ENCODE measurements around the gene SERPINH1. TPM values are rescaled to one million over a fixed set of nuclear protein-coding genes. Genes with fewer than 3 reads are reported as not detected.

SERPINH1 gene
- total RNA-seq = 10 to 100 TPM; 18.9 to 19.4 TPM

- H3K27ac Mint-ChIP-seq = peak within 1 kb of the TSS; percentile 92
- H3K27me3 Mint-ChIP-seq = no peaks in the 10 kb centered on the region
- DNase-seq = peak; percentile 80
- H3K36me3 Mint-ChIP-seq = no peaks in the 10 kb centered on the region
- peak within 1 kb of the TSS; percentile 90 for H3K4me3 Mint-ChIP-seq
- no peaks in the 10 kb centered on the region for H3K9me3 Mint-ChIP-seq
- H3K4me1 Mint-ChIP-seq = peaks cover 38% of the 10 kb centered on the region
Measured at GRCh38 chr11:75562048-75562835, at the start of gene SERPINH1. SERPINH1 (plus strand) TSS chr11:75562253; CDS start chr11:75566350, 4,097 bp downstream.

- Mint-ChIP-seq H3K36me3 (no peaks in the 10 kb centered on the region), H3K27ac (no peak overlapping the region), H3K4me3 (no peak overlapping the region), H3K9me3 (no peaks in the 10 kb centered on the region), H3K27me3 (no peaks in the 10 kb centered on the region), H3K4me1 (peaks cover 7% of the 10 kb centered on the region)
- DNase-seq = no peak
Measured at GRCh38 chr11:75513250-75513649, 48.8 kb upstream of the SERPINH1 start.

DNA sequence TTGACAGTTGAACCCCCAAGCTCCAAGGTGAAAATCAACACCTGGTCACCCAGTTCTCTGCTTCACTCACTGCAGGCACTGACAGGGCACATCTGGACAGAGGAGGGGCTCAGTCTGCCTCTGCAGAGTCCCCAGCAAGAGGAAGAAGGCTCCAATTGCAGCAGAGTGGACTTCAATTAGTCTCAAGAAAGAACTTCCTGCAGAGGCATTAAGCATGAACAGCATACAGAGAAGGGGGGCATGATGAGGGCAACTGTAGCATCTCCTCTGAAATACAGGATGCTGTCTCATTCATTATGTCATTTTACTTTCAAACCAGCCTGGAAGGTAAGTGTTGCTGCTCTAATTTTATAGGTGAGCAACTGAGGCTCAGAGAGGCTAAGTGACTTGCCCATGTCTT is 47.5 kb upstream of the SERPINH1 start:
- Mint-ChIP-seq H3K9me3 (no peaks in the 10 kb centered on the region), H3K4me3 (no peak overlapping the region), H3K4me1 (peaks cover 5% of the 10 kb centered on the region), H3K27me3 (no peaks in the 10 kb centered on the region), H3K36me3 (no peaks in the 10 kb centered on the region), H3K27ac (no peak overlapping the region)
- DNase-seq = no peak

DNA sequence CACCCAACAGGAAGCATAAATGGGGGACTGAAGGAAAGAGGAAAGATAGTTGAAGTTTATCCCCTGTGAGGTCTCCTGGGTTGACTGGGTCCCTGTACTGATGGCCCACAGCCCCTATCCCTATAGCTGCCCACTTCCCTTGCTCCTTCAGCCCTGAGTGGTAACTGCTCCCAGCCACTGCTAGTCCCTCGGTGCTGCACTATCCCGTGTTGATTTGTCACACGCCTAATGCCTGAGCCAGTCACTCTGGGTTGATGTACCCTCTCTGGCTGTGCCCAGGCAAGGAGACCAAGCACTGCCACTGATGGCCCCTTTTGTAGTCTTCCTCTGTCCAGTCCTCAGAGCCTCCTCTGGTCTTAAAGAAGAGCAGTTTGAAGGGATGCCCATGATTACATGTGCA is 45.9 kb upstream of the SERPINH1 start:
- H3K27me3 Mint-ChIP-seq = no peaks in the 10 kb centered on the region
- no peak for DNase-seq
- H3K9me3 Mint-ChIP-seq = no peaks in the 10 kb centered on the region
- H3K27ac Mint-ChIP-seq = no peak overlapping the region
- peaks cover 5% of the 10 kb centered on the region for H3K4me1 Mint-ChIP-seq
- no peak overlapping the region for H3K4me3 Mint-ChIP-seq
- H3K36me3 Mint-ChIP-seq = no peaks in the 10 kb centered on the region

GRCh38 chr11:75516886-75517285 is 45.2 kb upstream of the SERPINH1 start:
- Mint-ChIP-seq H3K36me3 (no peaks in the 10 kb centered on the region), H3K27ac (no peak overlapping the region), H3K4me1 (peaks cover 5% of the 10 kb centered on the region), H3K4me3 (no peak overlapping the region), H3K9me3 (no peaks in the 10 kb centered on the region), H3K27me3 (no peaks in the 10 kb centered on the region)
- DNase-seq = no peak

- peaks cover 5% of the 10 kb centered on the region for H3K4me1 Mint-ChIP-seq
- DNase-seq = no peak
- no peaks in the 10 kb centered on the region for H3K9me3 Mint-ChIP-seq
- H3K27ac Mint-ChIP-seq = no peak overlapping the region
- no peaks in the 10 kb centered on the region for H3K36me3 Mint-ChIP-seq
- H3K4me3 Mint-ChIP-seq = no peak overlapping the region
- H3K27me3 Mint-ChIP-seq = no peaks in the 10 kb centered on the region
Measured at GRCh38 chr11:75518204-75518549, 43.9 kb upstream of the SERPINH1 start.

DNA sequence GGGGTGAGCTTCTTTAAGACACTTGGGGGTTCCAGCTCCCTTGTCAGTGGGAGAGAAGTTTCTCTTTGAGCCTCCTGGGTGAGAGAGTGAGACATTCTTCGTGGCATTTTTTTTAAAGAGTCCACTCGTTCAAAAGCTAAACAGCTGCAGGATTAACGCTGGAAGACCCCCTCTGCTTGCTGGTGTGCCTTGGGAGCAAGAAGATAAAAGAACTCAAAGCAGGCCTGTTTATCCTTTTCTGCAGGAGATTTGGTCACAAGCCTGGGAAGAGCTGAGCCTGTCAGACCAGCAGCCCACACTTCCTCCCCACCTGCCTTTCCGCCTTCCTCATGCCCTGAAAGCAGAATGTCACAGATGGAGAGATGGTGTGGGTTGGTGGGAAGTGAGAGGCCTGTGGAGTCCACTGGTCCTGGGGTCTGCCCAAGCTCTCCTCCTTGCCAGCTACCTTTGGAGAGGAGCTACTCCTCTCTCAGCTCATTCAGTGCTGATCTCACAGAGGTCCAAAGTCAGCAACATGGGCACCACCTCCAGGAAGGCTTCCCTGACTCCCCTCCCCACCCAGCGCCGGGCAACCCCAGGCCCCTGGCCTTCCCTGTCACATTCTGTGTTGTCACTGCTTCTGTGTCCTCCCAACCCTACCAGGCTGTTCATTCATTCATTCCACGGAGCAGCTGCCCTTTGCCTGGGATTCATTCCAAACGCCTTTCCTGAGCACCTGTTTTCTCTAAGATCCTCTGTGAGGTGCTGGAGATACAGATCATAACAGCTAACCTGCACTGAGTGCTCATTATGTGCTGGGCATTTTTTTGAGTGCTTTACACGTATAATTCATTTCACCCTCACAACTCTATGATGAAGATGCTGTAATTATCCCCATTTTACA is 43.0 kb upstream of the SERPINH1 start:
- Mint-ChIP-seq H3K4me3 (no peak overlapping the region), H3K27ac (no peak overlapping the region), H3K27me3 (no peaks in the 10 kb centered on the region), H3K36me3 (no peaks in the 10 kb centered on the region), H3K4me1 (peaks cover 13% of the 10 kb centered on the region), H3K9me3 (no peaks in the 10 kb centered on the region)
- no peak for DNase-seq

- no peak overlapping the region for H3K4me3 Mint-ChIP-seq
- H3K27ac Mint-ChIP-seq = no peak overlapping the region
- no peak for DNase-seq
- H3K9me3 Mint-ChIP-seq = no peaks in the 10 kb centered on the region
- peaks cover 21% of the 10 kb centered on the region for H3K4me1 Mint-ChIP-seq
- H3K36me3 Mint-ChIP-seq = no peaks in the 10 kb centered on the region
- H3K27me3 Mint-ChIP-seq = no peaks in the 10 kb centered on the region
Measured at GRCh38 chr11:75520688-75521087, 41.4 kb upstream of the SERPINH1 start.

DNA sequence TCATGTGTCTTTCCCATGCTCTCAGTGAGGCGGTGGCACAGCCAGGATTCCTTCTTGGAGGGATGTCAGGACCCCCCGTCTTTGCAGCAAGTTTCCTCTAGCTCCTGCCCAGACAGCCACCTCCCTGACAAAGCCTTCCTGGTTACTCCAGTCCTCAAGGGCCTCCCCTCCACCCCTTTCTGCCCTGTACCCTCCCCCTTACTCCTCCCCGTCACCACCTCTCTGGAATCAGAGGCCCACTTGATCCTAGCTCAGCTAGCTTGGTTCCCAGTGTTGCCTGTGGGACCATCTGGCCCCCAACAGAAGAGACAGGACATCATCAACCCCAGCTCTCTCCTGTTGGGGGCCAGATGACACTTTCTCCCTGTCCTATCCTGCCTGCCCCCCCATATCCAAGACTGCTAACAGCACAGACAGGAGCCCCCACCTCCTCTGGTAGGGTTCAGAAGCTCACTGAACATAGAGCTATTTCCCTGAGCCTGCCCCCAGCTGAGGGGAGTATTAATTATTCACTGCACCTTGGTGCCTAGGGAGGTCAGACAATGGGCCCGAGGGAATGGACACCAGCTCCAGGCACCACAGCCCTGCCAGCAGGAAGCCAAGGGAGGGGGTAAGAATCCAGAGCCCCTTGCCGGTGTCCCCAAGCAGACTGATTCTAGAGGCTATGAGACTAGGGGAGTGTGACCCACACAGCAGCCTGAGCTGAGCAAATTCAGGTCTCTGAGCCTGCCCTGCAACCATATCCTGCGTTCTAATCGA is 39.6 kb upstream of the SERPINH1 start:
- Mint-ChIP-seq H3K4me1 (peaks cover 16% of the 10 kb centered on the region), H3K9me3 (no peaks in the 10 kb centered on the region), H3K36me3 (no peaks in the 10 kb centered on the region), H3K27ac (no peak overlapping the region), H3K27me3 (no peaks in the 10 kb centered on the region), H3K4me3 (no peak overlapping the region)
- DNase-seq = no peak

DNA sequence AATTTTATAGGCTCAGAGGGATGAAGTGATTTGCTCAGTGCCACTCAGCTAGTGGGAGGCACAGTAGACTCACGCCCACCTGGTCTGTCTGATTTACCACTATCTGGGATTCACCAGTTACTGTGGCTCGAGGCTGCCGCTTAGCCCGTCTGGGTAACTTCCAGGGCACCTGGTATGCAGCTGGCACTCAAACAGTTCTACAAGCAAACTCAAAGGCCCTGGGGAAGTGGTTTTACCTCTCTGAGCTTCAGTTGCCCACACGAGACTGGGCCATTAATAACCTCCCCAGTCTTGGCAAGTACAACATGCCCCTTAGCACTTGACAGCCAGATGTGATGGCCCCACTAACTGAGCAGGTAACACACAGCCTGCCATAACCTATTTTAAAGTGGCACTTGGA is 38.9 kb upstream of the SERPINH1 start:
- Mint-ChIP-seq H3K9me3 (no peaks in the 10 kb centered on the region), H3K27me3 (no peaks in the 10 kb centered on the region), H3K4me3 (no peak overlapping the region), H3K27ac (no peak overlapping the region), H3K4me1 (peaks cover 15% of the 10 kb centered on the region), H3K36me3 (no peaks in the 10 kb centered on the region)
- no peak for DNase-seq

- peaks cover 15% of the 10 kb centered on the region for H3K4me1 Mint-ChIP-seq
Measured at GRCh38 chr11:75523811-75524664, 38.0 kb upstream of the SERPINH1 start.

GRCh38 chr11:75524665-75525432 is 37.2 kb upstream of the SERPINH1 start:
- Mint-ChIP-seq H3K4me1 (peaks cover 15% of the 10 kb centered on the region), H3K36me3 (no peaks in the 10 kb centered on the region), H3K4me3 (peak overlapping the region; percentile 60), H3K27me3 (no peaks in the 10 kb centered on the region), H3K27ac (no peak overlapping the region), H3K9me3 (no peaks in the 10 kb centered on the region)
- peak; percentile 43 for DNase-seq

More at GRCh38 chr11:75523811-75524664, 38.0 kb upstream of the SERPINH1 start:
- Mint-ChIP-seq H3K27ac (no peak overlapping the region), H3K4me3 (peak overlapping the region; percentile 60), H3K27me3 (no peaks in the 10 kb centered on the region), H3K9me3 (no peaks in the 10 kb centered on the region), H3K36me3 (no peaks in the 10 kb centered on the region)
- no peak for DNase-seq

DNA sequence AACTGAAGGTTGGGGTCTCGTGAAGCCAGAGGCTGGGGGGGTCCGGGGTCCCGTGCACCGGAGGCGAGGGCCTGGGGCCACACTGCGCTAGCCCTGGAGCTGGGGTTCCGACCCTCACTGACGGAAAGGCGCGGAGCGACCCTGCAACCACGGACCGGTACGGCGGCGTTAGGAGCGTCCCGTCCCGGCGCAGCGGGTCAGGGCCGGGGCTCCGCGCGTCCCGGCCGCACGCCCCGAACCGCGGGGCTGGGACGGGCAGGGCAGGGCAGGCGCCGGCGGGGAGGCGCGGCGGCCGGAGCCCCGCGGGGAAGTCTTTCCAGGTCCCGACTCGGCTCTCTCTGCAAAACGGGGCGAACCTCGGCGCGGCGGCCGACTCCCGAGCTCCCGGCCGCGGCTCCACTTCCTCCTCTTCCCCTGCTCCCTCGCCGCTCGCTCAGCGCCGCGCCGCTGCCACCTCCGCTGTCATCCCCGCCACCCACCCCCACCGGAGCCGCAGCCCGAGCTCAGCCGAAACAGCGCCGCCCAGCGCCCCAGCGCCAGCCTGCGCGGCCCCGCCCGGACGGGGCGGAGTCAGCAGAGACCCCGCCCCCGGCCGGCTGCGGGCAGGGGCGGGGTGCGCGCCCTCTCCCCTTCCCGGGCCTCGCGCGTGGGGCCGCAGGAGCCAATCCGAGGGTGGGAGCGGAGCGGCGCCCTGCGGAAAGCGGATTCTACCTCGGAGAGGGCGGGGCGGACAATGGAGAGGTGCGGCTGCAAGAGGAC is 36.4 kb upstream of the SERPINH1 start, which contains the start of gene GDPD5:
Gene GDPD5 (minus strand): TSS at position 509 of the 759 bp plus-strand sequence. CDS start 48,206 bp downstream, outside the sequence.
- no peaks in the 10 kb centered on the region for H3K36me3 Mint-ChIP-seq
- H3K9me3 Mint-ChIP-seq = no peaks in the 10 kb centered on the region
- H3K4me1 Mint-ChIP-seq = peaks cover 15% of the 10 kb centered on the region
- H3K4me3 Mint-ChIP-seq = peak within 1 kb of the TSS; percentile 79
- DNase-seq = peak; percentile 91
- peak within 1 kb of the TSS; percentile 18 for H3K27ac Mint-ChIP-seq
- H3K27me3 Mint-ChIP-seq = no peaks in the 10 kb centered on the region
